ENCODE results near the gene DAB2IP.

Gene DAB2IP

GRCh38 chr9:121779381-121780117 is 128.1 kb downstream of the DAB2IP start:
- DNase-seq (ENCODE audit: low read depth, low spot score): peak; percentile 88
- in situ Hi-C loops (cut with HindIII; ENCODE audit: low sequenced_read_pairs): no loop called here
- H3K4me3 ChIP-seq (ENCODE audit: low read depth, low read length): no peak overlapping the region
- no peak for TF ChIP-seq CTCF (IDR thresholded peaks at IDR 0.05; ENCODE audit: low read depth, low read length)

GRCh38 chr9:121780177-121781040 is 129.0 kb downstream of the DAB2IP start:
- no peak overlapping the region for H3K4me3 ChIP-seq (ENCODE audit: low read depth, low read length)
- TF ChIP-seq CTCF (IDR thresholded peaks at IDR 0.05; ENCODE audit: low read depth, low read length): no peak
- in situ Hi-C loops (cut with HindIII; ENCODE audit: low sequenced_read_pairs): no loop called here
- no peak for DNase-seq (ENCODE audit: low read depth, low spot score)

GRCh38 chr9:121781145-121781548 is 129.7 kb downstream of the DAB2IP start:
- H3K4me3 ChIP-seq (ENCODE audit: low read depth, low read length): no peak overlapping the region
- no peak for TF ChIP-seq CTCF (IDR thresholded peaks at IDR 0.05; ENCODE audit: low read depth, low read length)
- in situ Hi-C loops (cut with HindIII; ENCODE audit: low sequenced_read_pairs): no loop called here
- DNase-seq (ENCODE audit: low read depth, low spot score): no peak

GRCh38 chr9:121781701-121782464 is 130.4 kb downstream of the DAB2IP start:
- TF ChIP-seq CTCF (IDR thresholded peaks at IDR 0.05; ENCODE audit: low read depth, low read length): no peak
- in situ Hi-C loops (cut with HindIII; ENCODE audit: low sequenced_read_pairs): no loop called here
- DNase-seq (ENCODE audit: low read depth, low spot score): no peak
- H3K4me3 ChIP-seq (ENCODE audit: low read depth, low read length): no peak overlapping the region

- in situ Hi-C loops (cut with HindIII; ENCODE audit: low sequenced_read_pairs): no loop called here
- no peak for TF ChIP-seq CTCF (IDR thresholded peaks at IDR 0.05; ENCODE audit: low read depth, low read length)
- H3K4me3 ChIP-seq (ENCODE audit: low read depth, low read length): no peak overlapping the region
- no peak for DNase-seq (ENCODE audit: low read depth, low spot score)
Measured at GRCh38 chr9:121782514-121783110, 131.2 kb downstream of the DAB2IP start.

- TF ChIP-seq CTCF (IDR thresholded peaks at IDR 0.05; ENCODE audit: low read depth, low read length): no peak
- in situ Hi-C loops (cut with HindIII; ENCODE audit: low sequenced_read_pairs): no loop called here
- H3K4me3 ChIP-seq (ENCODE audit: low read depth, low read length): no peak overlapping the region
- DNase-seq (ENCODE audit: low read depth, low spot score): no peak
Measured at GRCh38 chr9:121783111-121783510, 131.7 kb downstream of the DAB2IP start.

Data from astrocyte of the spinal cord (primary cell).